IMR-90 (cell line): Measurements from ENCODE around the gene ALDH1A1. TPM values are rescaled to one million over a fixed set of nuclear protein-coding genes. Genes with fewer than 3 reads are reported as not detected.

Experiments used
- ATAC-seq: fragments of 200-7000 bp; cut with Tn5 transposase; 2 replicates; pipeline ENCODE4 v1.9.1; 2020; ENCODE audit warnings: low read depth, mild to moderate bottlenecking, moderate library complexity
- BruUV-seq: library from RNA; stranded (reverse); fragments of 400-500 nt; replicated peaks from 2 replicates; lab custom pipeline; 2021; lab: Mats Ljungman, UMichigan
- CTCF ChIA-PET: fragments of 300-600 bp; formaldehyde crosslinking; extraction: SDS; loops from one replicate; lab custom pipeline; 2021; ENCODE audit warnings: antibody characterized with exemption; lab: Yijun Ruan, JAX
- POLR2A ChIA-PET: fragments of 300-600 bp; sonication (Branson Sonifier 250); formaldehyde crosslinking; loops from one replicate; lab custom pipeline; 2022; ENCODE audit warnings: antibody characterized with exemption; ENCODE audit not compliant: unreplicated experiment; lab: Charles Lee
- DNase-seq: peaks from one replicate; pipeline ENCODE4 v3.0.0; 2013
- H2AFZ ChIP-seq: replicated peaks from 2 replicates; pipeline ENCODE3; 2013; ENCODE audit warnings: low read length, mild to moderate bottlenecking; ENCODE audit not compliant: poor library complexity
- H2AK5ac ChIP-seq: 2 replicates; pipeline ENCODE4 v1.6.1; 2013; ENCODE audit warnings: low read depth, low read length, inconsistent platforms
- H2AK9ac ChIP-seq: replicated peaks from 2 replicates; pipeline ENCODE3; 2013; ENCODE audit warnings: mild to moderate bottlenecking, low read depth, low read length, moderate library complexity; ENCODE audit not compliant: poor library complexity
- H2BK120ac ChIP-seq: 2 replicates; pipeline ENCODE4 v1.6.1; 2013; ENCODE audit warnings: low read depth, low read length, inconsistent platforms
- H2BK15ac ChIP-seq: 3 replicates; pipeline ENCODE4 v1.6.1; 2013; ENCODE audit warnings: low read depth, low read length, inconsistent platforms
- H2BK20ac ChIP-seq: 2 replicates; pipeline ENCODE4 v1.6.1; 2013; ENCODE audit warnings: low read depth, mild to moderate bottlenecking, inconsistent platforms, low read length, moderate library complexity
- H2BK5ac ChIP-seq: 2 replicates; pipeline ENCODE4 v1.6.1; 2013; ENCODE audit warnings: mild to moderate bottlenecking, low read depth, low read length, inconsistent platforms; ENCODE audit not compliant: poor library complexity, severe bottlenecking
- H3K14ac ChIP-seq: replicated peaks from 2 replicates; pipeline ENCODE4 v1.6.1; 2013; ENCODE audit warnings: low read depth, low read length, inconsistent platforms
- H3K18ac ChIP-seq: 2 replicates; pipeline ENCODE4 v1.6.1; 2013; ENCODE audit warnings: low read depth, low read length, control low read depth
- H3K23ac ChIP-seq: 2 replicates; pipeline ENCODE4 v1.6.1; 2013; ENCODE audit warnings: low read depth, low read length, inconsistent platforms
- H3K27ac ChIP-seq: 2 replicates; pipeline ENCODE4 v1.5.1; 2013; ENCODE audit warnings: mild to moderate bottlenecking, control low read depth, low read length; ENCODE audit not compliant: insufficient read depth
- H3K27me3 ChIP-seq: 2 replicates; pipeline ENCODE4 v1.6.1; 2013; ENCODE audit warnings: low read length; ENCODE audit not compliant: control insufficient read depth, insufficient read depth
- H3K36me3 ChIP-seq: 2 replicates; pipeline ENCODE4 v1.6.1; 2013; ENCODE audit warnings: low read length, mixed read lengths; ENCODE audit not compliant: control insufficient read depth, insufficient read depth
- H3K4ac ChIP-seq: 2 replicates; pipeline ENCODE4 v1.6.1; 2013; ENCODE audit warnings: low read depth, low read length, inconsistent platforms
- H3K4me1 ChIP-seq: 2 replicates; pipeline ENCODE4 v1.6.1; 2013; ENCODE audit warnings: low read length, mixed read lengths; ENCODE audit not compliant: control insufficient read depth, insufficient read depth
- H3K4me2 ChIP-seq: 2 replicates; pipeline ENCODE4 v1.6.1; 2013; ENCODE audit warnings: low read depth, mild to moderate bottlenecking, control low read depth, low read length, moderate library complexity
- H3K4me3 ChIP-seq: 2 replicates; pipeline ENCODE4 v1.5.1; 2013; ENCODE audit warnings: low read depth, mild to moderate bottlenecking, control low read depth, low read length, moderate library complexity; ENCODE audit not compliant: insufficient read depth
- H3K56ac ChIP-seq: 2 replicates; pipeline ENCODE4 v1.6.1; 2013; ENCODE audit warnings: low read length, inconsistent platforms; ENCODE audit not compliant: insufficient read depth; ENCODE audit errors: extremely low read depth
- H3K79me1 ChIP-seq, 2 experiments: 2 replicates each; pipeline ENCODE4 v1.6.1; 2013; ENCODE audit warnings: low read length in 2 of 2, inconsistent platforms in 1 of 2, low read depth in 1 of 2
- H3K9ac ChIP-seq: 2 replicates; pipeline ENCODE4 v1.6.1; 2013; ENCODE audit warnings: low read depth, low read length, control low read depth
- H3K9me1 ChIP-seq: 2 replicates; pipeline ENCODE4 v1.6.1; 2013; ENCODE audit warnings: low read length, inconsistent platforms; ENCODE audit not compliant: insufficient read depth
- H3K9me3 ChIP-seq: 2 replicates; pipeline ENCODE4 v1.6.1; 2013; ENCODE audit warnings: low read length; ENCODE audit not compliant: control insufficient read depth, insufficient read depth
- H4K20me1 ChIP-seq: 2 replicates; pipeline ENCODE4 v1.6.1; 2013; ENCODE audit warnings: low read length, inconsistent platforms; ENCODE audit not compliant: insufficient read depth
- H4K5ac ChIP-seq: 2 replicates; pipeline ENCODE4 v1.6.1; 2013; ENCODE audit warnings: mild to moderate bottlenecking, low read depth, low read length, control low read depth
- H4K8ac ChIP-seq, 2 experiments: 2 replicates each; pipeline ENCODE4 v1.6.1; 2013; ENCODE audit warnings: low read depth in 2 of 2, low read length in 2 of 2, control low read depth in 1 of 2, inconsistent platforms in 1 of 2
- H4K91ac ChIP-seq: 2 replicates; pipeline ENCODE4 v1.6.1; 2013; ENCODE audit warnings: low read depth, low read length, inconsistent platforms; ENCODE audit not compliant: insufficient read depth
- POLR2A ChIP-seq: IDR thresholded peaks from 2 replicates; pipeline ENCODE4 v1.6.1; 2012; ENCODE audit warnings: mild to moderate bottlenecking, low read depth, low read length
- RAD21 ChIP-seq: IDR thresholded peaks from 2 replicates; pipeline ENCODE4 v1.6.1; 2012; ENCODE audit warnings: low read length, improper control_type of control experiment
- SMC3 ChIP-seq: fragments of 150-350 bp; IDR thresholded peaks from 2 replicates; pipeline ENCODE4 v1.6.1; 2016; ENCODE audit warnings: low read depth, mild to moderate bottlenecking, antibody characterized with exemption, low read length, moderate library complexity
- WGBS, 2 experiments: methylation state at CpG; one replicate each; pipeline versions ENCODE4 v1.1.5 to v1.1.7; 2013; ENCODE audit warnings: missing lambda C conversion rate in 2 of 2; ENCODE audit not compliant: insufficient read length in 1 of 2; ENCODE audit errors: extremely low coverage in 2 of 2; 5-methylcytosine and 5-hydroxymethylcytosine counted together
- dilution Hi-C: fragments of 300-500 bp; cut with HindIII; formaldehyde crosslinking; loops from one replicate; pipeline ENCODE4 v1.14.3; 2018; ENCODE audit warnings: low sequenced_read_pairs; ENCODE audit not compliant: unreplicated experiment
- in situ Hi-C: fragments of 300-500 bp; cut with MboI; formaldehyde crosslinking; loops from 3 replicates; pipeline ENCODE4 v1.14.3; 2019; ENCODE audit warnings: low sequenced_read_pairs, inconsistent platforms, mixed read lengths
- intact Hi-C: fragments of 100-400 bp; cut with micrococcal nuclease; formaldehyde crosslinking; loops from 2 replicates; pipeline ENCODE4 v1.10.0; 2022
- polyA plus RNA-seq, 3 experiments: library from polyadenylated mRNA; depleted of rRNA; stranded (reverse); fragments of >200 nt; gene quantifications; 2 replicates each; pipeline ENCODE4 v1.2.3, GENCODE V29; 2012; ENCODE audit warnings: low replicate concordance in 1 of 3
- total RNA-seq: library from RNA; depleted of rRNA; stranded (reverse); fragments of >200 nt; gene quantifications from 2 replicates; pipeline ENCODE4 v1.2.3, GENCODE V29; 2012

Gene ALDH1A1
- total and polyA plus RNA-seq, 2 of the 4 experiments (the other 2 are of a cell fraction), result not detected

DNA sequence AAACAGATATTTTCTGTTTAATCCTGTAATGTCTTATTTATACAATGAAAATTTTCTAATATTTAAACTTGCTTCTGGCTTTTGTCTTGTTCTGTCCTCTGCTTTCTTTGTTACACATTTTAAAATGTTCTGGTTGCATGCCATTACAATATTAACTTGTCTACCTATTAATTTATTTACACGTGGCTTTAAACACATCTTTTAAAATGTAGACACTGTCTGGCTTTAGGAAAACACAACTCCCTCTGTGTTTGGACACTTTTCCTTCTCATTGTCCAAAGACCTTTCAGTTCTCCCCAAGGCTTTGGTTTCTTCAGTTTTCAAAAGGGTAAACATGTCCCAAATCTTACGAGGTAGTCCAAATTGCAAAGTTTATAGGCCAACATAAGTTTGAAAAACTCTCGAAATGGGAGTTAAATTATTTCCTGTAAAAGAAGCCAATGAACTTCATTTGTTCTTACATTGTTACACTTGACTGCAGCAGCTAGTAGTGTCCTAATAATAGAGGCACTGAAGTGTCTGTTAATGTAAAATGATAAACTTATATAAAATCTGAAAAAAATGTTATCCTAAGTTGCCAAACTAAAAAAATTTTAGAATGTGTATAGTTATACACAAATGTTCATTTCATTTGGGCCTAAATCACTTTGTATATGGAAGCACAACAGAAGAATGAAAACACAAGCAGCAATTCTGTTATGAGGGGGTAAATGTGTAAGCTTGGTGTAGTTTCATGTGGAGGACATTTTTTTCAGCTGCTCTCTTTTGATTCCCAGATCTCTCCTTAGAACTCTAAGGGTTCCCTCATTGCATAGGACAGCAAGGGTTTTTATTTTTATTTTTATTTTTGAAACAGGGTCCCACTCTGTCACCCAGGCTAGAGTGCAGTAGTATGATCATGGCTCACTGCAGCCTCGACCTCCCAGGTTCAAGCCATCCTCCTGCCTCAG lies 53.8 kb downstream of the ALDH1A1 start:
- no peak overlapping the region for H3K4me3 ChIP-seq
- no peak overlapping the region for H3K14ac ChIP-seq
- no peak overlapping the region for H4K8ac ChIP-seq
- H3K4me1 ChIP-seq, result no peaks in the 10 kb centered on the region
- no peaks in the 10 kb centered on the region for H3K9me1 ChIP-seq
- no peaks in the 10 kb centered on the region for H3K36me3 ChIP-seq
- H3K9me3 ChIP-seq, result no peaks in the 10 kb centered on the region
- in situ Hi-C loops (loop anchor here (10.0 kb wide), 1 partner anchor 64 kb away; no protein-coding TSS in a partner anchor), intact Hi-C loops (no loop called here), dilution Hi-C loops (no loop called here)
- TF ChIP-seq RAD21, result no peak
- TF ChIP-seq POLR2A, result no peak
- no peak for TF ChIP-seq SMC3
- H2AFZ ChIP-seq, result no peak overlapping the region
- DNase-seq (no peak), ATAC-seq (no peak)
- H4K5ac ChIP-seq, result no peak overlapping the region
- H3K9ac ChIP-seq, result no peak overlapping the region
- no peak overlapping the region for H3K56ac ChIP-seq
- H3K4me2 ChIP-seq, result no peak overlapping the region
- CTCF ChIA-PET, result no interaction called here
- no peak overlapping the region for H2BK15ac ChIP-seq
- H2BK20ac ChIP-seq, result no peak overlapping the region
- POLR2A ChIA-PET, result no interaction called here
- H2BK5ac ChIP-seq, result no peak overlapping the region
- H4K91ac ChIP-seq, result no peak overlapping the region
- no peak overlapping the region for H3K23ac ChIP-seq
- BruUV-seq, result no TSS peak
- no peak overlapping the region for H3K4ac ChIP-seq
- H3K27me3 ChIP-seq, result no peaks in the 10 kb centered on the region
- no peaks in the 10 kb centered on the region for H3K79me1 ChIP-seq
- H2BK120ac ChIP-seq, result no peak overlapping the region
- no peaks in the 10 kb centered on the region for H4K20me1 ChIP-seq
- WGBS, 2 experiments, result no CpG with 5 or more reads among the region's 4 CpGs
- H3K18ac ChIP-seq, result no peak overlapping the region
- H2AK5ac ChIP-seq, result no peak overlapping the region
- H3K27ac ChIP-seq, result no peak overlapping the region
- H2AK9ac ChIP-seq, result no peak overlapping the region
